ENCODE measurements around the gene MYNN.
A peak's percentile ranks its signal among the peaks of the same experiment; 100 is the strongest.
"Not testable (repeated sequence)": the region's sequence is repeated elsewhere in the genome, so short reads cannot be mapped to it uniquely, and the experiment has no call there.

Gene MYNN

DNA sequence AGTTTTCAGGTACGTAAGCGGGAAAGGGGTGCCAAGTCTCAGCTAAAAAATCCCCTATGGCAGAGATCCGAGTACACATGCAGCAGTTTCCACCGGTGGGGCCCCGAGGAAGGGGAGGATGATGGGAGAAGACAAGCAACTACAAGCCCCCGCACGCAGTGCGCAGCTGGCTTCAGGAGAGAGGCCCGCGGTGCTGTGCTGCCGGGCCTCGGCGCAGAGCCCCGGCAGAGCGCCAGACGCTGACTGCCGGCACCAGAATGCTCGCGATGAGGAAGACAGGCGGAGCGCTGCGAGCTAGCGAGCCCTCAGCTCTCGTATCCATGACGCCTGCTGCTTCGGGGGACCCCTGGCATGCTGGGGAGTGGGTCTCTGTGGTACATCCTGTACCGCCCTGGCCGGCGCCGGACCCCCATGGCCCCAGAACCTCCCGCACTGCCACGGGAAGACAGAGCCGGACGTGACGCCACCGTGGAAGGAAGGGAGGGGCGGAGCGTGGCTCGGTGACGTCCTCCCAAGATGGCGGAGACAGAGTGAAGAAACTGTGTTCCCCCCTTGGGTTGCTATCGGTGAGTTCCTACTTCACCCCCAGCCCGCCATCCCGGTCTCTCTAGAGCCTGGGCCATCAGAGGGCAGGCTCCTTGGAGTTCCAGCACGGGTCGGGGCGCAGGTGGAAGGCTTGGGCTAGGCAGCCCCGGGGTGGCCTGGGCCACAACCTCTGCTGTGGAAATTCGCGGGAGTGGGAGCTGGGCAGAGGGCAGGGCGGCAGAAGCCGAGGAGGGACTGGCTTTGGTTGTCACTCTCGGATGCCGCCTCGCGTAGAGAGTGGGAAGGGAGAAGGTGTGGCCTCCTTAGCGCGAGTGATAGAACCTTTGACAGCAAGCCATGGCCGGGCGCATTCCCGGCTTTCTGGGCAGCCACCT lies at the start of gene MYNN (continued):
- TF ChIP-seq ZNF302 (tag by site-specific recombination; IDR thresholded peaks at IDR 0.05; ENCODE audit: low read depth) (no peak), SP3 (tag by site-specific recombination; IDR thresholded peaks at IDR 0.05) (peak; percentile 73), ZNF10 (tag by site-specific recombination; IDR thresholded peaks at IDR 0.05) (0 out of 2 replicates have a peak, but pooled peaks have one; percentile 8), ZNF626 (tag by site-specific recombination; IDR thresholded peaks at IDR 0.05) (no peak), KLF8 (tag by site-specific recombination; IDR thresholded peaks at IDR 0.05) (peak; percentile 45; the same call in 1 of the 2 replicates)

GRCh38 chr3:169731857-169732256 lies 41.3 kb upstream of the MYNN start:
- CTCF ChIA-PET; H3K9me3 ChIP-seq (ENCODE audit: control insufficient read depth, insufficient read depth, low read depth, low read length); H3K27ac ChIP-seq (ENCODE audit: extremely low read depth, low read depth, low read length); H3K36me3 ChIP-seq (ENCODE audit: control insufficient read depth in 2 of 2, insufficient read depth in 1 of 2, low read length in 2 of 2); H3K4me1 ChIP-seq (ENCODE audit: control insufficient read depth, insufficient read depth, low read length); H3K4me3 ChIP-seq (ENCODE audit: low read depth, low read length); POLR2A ChIA-PET: not testable (repeated sequence)
- TF ChIP-seq ZNF791 (tag by site-specific recombination; IDR thresholded peaks at IDR 0.05) (peak; percentile 93), SETDB1 (IDR thresholded peaks at IDR 0.05; ENCODE audit: insufficient read length, low read length) (peak; percentile 40)

DNA sequence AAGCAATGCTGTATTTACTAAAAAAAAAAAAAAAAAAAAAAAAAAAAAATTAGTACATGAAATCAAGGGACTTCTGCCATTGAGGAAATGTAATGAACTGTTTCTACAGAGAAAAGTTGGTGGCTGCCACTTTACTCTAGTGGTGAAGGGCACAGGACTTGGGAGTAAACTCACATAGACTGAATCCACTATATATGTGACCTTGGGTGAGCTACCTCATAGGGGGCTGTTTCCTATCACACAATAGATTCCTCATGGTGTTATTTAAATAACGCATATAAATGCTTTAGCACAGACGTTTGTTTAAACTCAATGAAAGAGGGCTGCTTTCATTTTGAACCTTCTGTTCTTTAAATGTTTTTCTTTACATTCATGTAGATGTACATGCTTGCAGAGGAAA lies 34.1 kb upstream of the MYNN start:
- Histone ChIP-seq H3K9me3 (ENCODE audit: control insufficient read depth, insufficient read depth, low read depth, low read length) (no peaks in the 10 kb centered on the region), H3K4me3 (ENCODE audit: low read depth, low read length) (no peak overlapping the region), H3K36me3 (ENCODE audit: control insufficient read depth in 2 of 2, insufficient read depth in 1 of 2, low read length in 2 of 2) (no peaks in the 10 kb centered on the region), H3K4me1 (ENCODE audit: control insufficient read depth, insufficient read depth, low read length) (no peaks in the 10 kb centered on the region), H3K27ac (ENCODE audit: extremely low read depth, low read depth, low read length) (no peak overlapping the region)
- ChIA-PET CTCF (no interaction called here), POLR2A (no interaction called here)
- TF ChIP-seq ZBTB8A (tag by site-specific recombination; IDR thresholded peaks at IDR 0.05): no peak
- TF ChIP-seq ZNF138 (tag by site-specific recombination; IDR thresholded peaks at IDR 0.05; ENCODE audit: borderline replicate concordance): no peak
- TF ChIP-seq KLF1 (tag by site-specific recombination; IDR thresholded peaks at IDR 0.05): no peak
- no peak for TF ChIP-seq ZEB2 (tag by site-specific recombination; IDR thresholded peaks at IDR 0.05)
- no peak for TF ChIP-seq BCL11B (tag by site-specific recombination; IDR thresholded peaks at IDR 0.05; ENCODE audit: low read depth)
- TF ChIP-seq ZNF426 (tag by site-specific recombination; IDR thresholded peaks at IDR 0.05): no peak
- no peak for TF ChIP-seq ZNF157 (tag by site-specific recombination; IDR thresholded peaks at IDR 0.05)
- TF ChIP-seq ZNF530 (tag by site-specific recombination; IDR thresholded peaks at IDR 0.05; ENCODE audit: low read depth): no peak
- TF ChIP-seq ZNF645 (tag by site-specific recombination; IDR thresholded peaks at IDR 0.05): no peak
- no peak for TF ChIP-seq ZNF311 (tag by site-specific recombination; IDR thresholded peaks at IDR 0.05; ENCODE audit: borderline replicate concordance)
- no peak for TF ChIP-seq KLF10 (tag by site-specific recombination; IDR thresholded peaks at IDR 0.05)
- TF ChIP-seq ZNF148 (tag by site-specific recombination; IDR thresholded peaks at IDR 0.05; ENCODE audit: borderline replicate concordance): no peak
- no peak for TF ChIP-seq ZNF211 (tag by site-specific recombination; IDR thresholded peaks at IDR 0.05; ENCODE audit: low read depth)
